Endometrial microvascular endothelial cells (primary cell): ENCODE data around the gene PIP4K2A. TPM values are rescaled to one million over a fixed set of nuclear protein-coding genes. Genes with fewer than 3 reads are reported as not detected.

ENCODE experiments used
- total RNA-seq: library from RNA; depleted of rRNA; stranded (reverse); fragments of >200 nt; gene quantifications from one replicate; pipeline ENCODE4 v1.2.3, GENCODE V29; 2015; ENCODE audit errors: inconsistent ontology term

Gene PIP4K2A
- total RNA-seq, 1 donor from 2014 or later = 12.1 TPM

Other genes starting within 250 kb of the PIP4K2A start
- gene ARMC3, start 213.5 kb upstream of the PIP4K2A start, total RNA-seq = not detected